ENCODE results near the gene LGALS12.
"Not testable (repeated sequence)": the region's sequence is repeated elsewhere in the genome, so short reads cannot be mapped to it uniquely, and the experiment has no call there.

Gene LGALS12

GRCh38 chr11:63534895-63535461, 29.1 kb downstream of the LGALS12 start:
- no peak for DNase-seq

GRCh38 chr11:63535734-63536133, 29.9 kb downstream of the LGALS12 start:
- DNase-seq, result no peak

- DNase-seq, result no peak
Measured at GRCh38 chr11:63536669-63537292, 30.9 kb downstream of the LGALS12 start, which contains the start of gene PLAAT4. TSS of gene PLAAT4 (plus strand) at chr11:63536808. CDS start at chr11:63536869, 61 bp downstream.

- no peak for DNase-seq
Measured at GRCh38 chr11:63537293-63538101, 31.6 kb downstream of the LGALS12 start.

GRCh38 chr11:63542506-63542905, 36.6 kb downstream of the LGALS12 start:
- not testable (repeated sequence) for DNase-seq

GRCh38 chr11:63543711-63544110, 37.8 kb downstream of the LGALS12 start:
- DNase-seq, result no peak

- no peak for DNase-seq
Measured at GRCh38 chr11:63547061-63547460, 41.2 kb downstream of the LGALS12 start.

GRCh38 chr11:63548178-63548577, 42.3 kb downstream of the LGALS12 start:
- DNase-seq, result no peak

- DNase-seq, result no peak
Measured at GRCh38 chr11:63549411-63549810, 43.5 kb downstream of the LGALS12 start.

GRCh38 chr11:63550156-63550700, 44.3 kb downstream of the LGALS12 start:
- DNase-seq, result not testable (repeated sequence)

- DNase-seq, result no peak
Measured at GRCh38 chr11:63551091-63551888, 45.4 kb downstream of the LGALS12 start.

- DNase-seq, result no peak
Measured at GRCh38 chr11:63551889-63552266, 46.0 kb downstream of the LGALS12 start.

GRCh38 chr11:63552921-63553320, 47.0 kb downstream of the LGALS12 start:
- no peak for DNase-seq

GRCh38 chr11:63553759-63554158, 47.9 kb downstream of the LGALS12 start:
- no peak for DNase-seq

- no peak for DNase-seq
Measured at GRCh38 chr11:63554877-63555223, 49.0 kb downstream of the LGALS12 start.

- no peak for DNase-seq
Measured at GRCh38 chr11:63556404-63557013, 50.6 kb downstream of the LGALS12 start.

GRCh38 chr11:63557570-63557969, 51.7 kb downstream of the LGALS12 start:
- no peak for DNase-seq

GRCh38 chr11:63558459-63559157, 52.7 kb downstream of the LGALS12 start:
- no peak for DNase-seq

- no peak for DNase-seq
Measured at GRCh38 chr11:63560506-63561180, 54.8 kb downstream of the LGALS12 start.

GRCh38 chr11:63563201-63564055, 57.5 kb downstream of the LGALS12 start, which contains the start of gene PLAAT2:
TSS of gene PLAAT2 (minus strand) at chr11:63563379. CDS start at chr11:63563324, 55 bp downstream.
- DNase-seq, result no peak

Measured in GF-D8 (cell line).